ENCODE results near the gene SPATA6.
"Not testable (repeated sequence)": the region's sequence is repeated elsewhere in the genome, so short reads cannot be mapped to it uniquely, and the experiment has no call there.

SPATA6 gene

DNA sequence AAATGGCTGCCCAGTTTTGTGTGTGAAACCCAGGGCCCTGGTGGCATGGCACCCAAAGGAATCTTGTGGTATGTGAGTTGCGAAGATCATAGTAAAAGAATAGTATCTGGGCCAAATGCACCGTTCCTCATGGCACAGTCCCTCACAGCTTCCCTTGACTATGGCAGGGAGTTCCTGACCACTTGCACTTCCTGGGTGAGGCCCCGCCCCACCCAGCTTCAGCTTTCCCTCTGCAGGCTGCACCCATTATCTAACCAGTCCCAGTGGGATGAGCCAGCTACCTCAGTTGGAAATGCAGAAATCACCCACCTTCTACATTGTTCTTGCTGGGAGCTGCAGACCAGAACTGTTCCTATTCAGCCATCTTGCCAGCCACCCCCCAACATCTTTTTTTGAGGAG is 186.5 kb downstream of the SPATA6 start:
- Histone ChIP-seq H3K27me3 (ENCODE audit: low read depth, low read length) (no peaks in the 10 kb centered on the region), H3K4me3 (ENCODE audit: low read depth in 1 of 2, low read length in 2 of 2) (no peak overlapping the region), H3K4me1 (ENCODE audit: control insufficient read depth in 1 of 2, insufficient read depth in 2 of 2, low read length in 2 of 2) (no peaks in the 10 kb centered on the region), H3K9me3 (ENCODE audit: control insufficient read depth in 1 of 2, low read length in 2 of 2) (no peaks in the 10 kb centered on the region), H3K27ac (ENCODE audit: low read length) (no peak overlapping the region), H3K36me3 (ENCODE audit: control insufficient read depth in 1 of 2, insufficient read depth in 2 of 2, low read length in 2 of 2) (no peaks in the 10 kb centered on the region)

- H3K4me1 ChIP-seq (ENCODE audit: control insufficient read depth in 1 of 2, insufficient read depth in 2 of 2, low read length in 2 of 2); H3K4me3 ChIP-seq (ENCODE audit: low read depth in 1 of 2, low read length in 2 of 2); H3K27me3 ChIP-seq (ENCODE audit: low read depth, low read length); H3K36me3 ChIP-seq (ENCODE audit: control insufficient read depth in 1 of 2, insufficient read depth in 2 of 2, low read length in 2 of 2); H3K9me3 ChIP-seq (ENCODE audit: control insufficient read depth in 1 of 2, low read length in 2 of 2); H3K27ac ChIP-seq (ENCODE audit: low read length): not testable (repeated sequence)
Observed at GRCh38 chr1:48284696-48285420, 187.1 kb downstream of the SPATA6 start.

DNA sequence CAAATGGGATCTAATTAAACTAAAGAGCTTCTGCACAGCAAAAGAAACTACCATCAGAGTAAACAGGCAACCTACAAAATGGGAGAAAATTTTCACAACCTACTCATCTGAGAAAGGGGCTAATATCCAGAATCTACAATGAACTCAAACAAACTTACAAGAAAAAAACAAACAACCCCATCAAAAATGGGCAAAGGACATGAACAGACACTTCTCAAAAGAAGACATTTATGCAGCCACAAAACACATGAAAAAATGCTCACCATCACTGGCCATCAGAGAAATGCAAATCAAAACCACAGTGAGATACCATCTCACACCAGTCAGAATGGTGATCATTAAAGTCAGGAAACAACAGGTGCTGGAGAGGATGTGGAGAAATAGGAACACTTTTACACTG is 189.7 kb downstream of the SPATA6 start:
- not testable (repeated sequence) for H3K27me3 ChIP-seq (ENCODE audit: low read depth, low read length); H3K36me3 ChIP-seq (ENCODE audit: control insufficient read depth in 1 of 2, insufficient read depth in 2 of 2, low read length in 2 of 2); H3K4me1 ChIP-seq (ENCODE audit: control insufficient read depth in 1 of 2, insufficient read depth in 2 of 2, low read length in 2 of 2); H3K27ac ChIP-seq (ENCODE audit: low read length); H3K9me3 ChIP-seq (ENCODE audit: control insufficient read depth in 1 of 2, low read length in 2 of 2); H3K4me3 ChIP-seq (ENCODE audit: low read depth in 1 of 2, low read length in 2 of 2)

GRCh38 chr1:48277437-48277836 is 194.6 kb downstream of the SPATA6 start:
- not testable (repeated sequence) for H3K36me3 ChIP-seq (ENCODE audit: control insufficient read depth in 1 of 2, insufficient read depth in 2 of 2, low read length in 2 of 2); H3K4me3 ChIP-seq (ENCODE audit: low read depth in 1 of 2, low read length in 2 of 2); H3K27me3 ChIP-seq (ENCODE audit: low read depth, low read length); H3K9me3 ChIP-seq (ENCODE audit: control insufficient read depth in 1 of 2, low read length in 2 of 2); H3K27ac ChIP-seq (ENCODE audit: low read length); H3K4me1 ChIP-seq (ENCODE audit: control insufficient read depth in 1 of 2, insufficient read depth in 2 of 2, low read length in 2 of 2)

GRCh38 chr1:48266576-48266975 is 205.4 kb downstream of the SPATA6 start:
- Histone ChIP-seq H3K9me3 (ENCODE audit: control insufficient read depth in 1 of 2, low read length in 2 of 2) (peaks cover 0 to 3% of the 10 kb centered on the region in 2 donors), H3K4me1 (ENCODE audit: control insufficient read depth in 1 of 2, insufficient read depth in 2 of 2, low read length in 2 of 2) (no peaks in the 10 kb centered on the region), H3K27me3 (ENCODE audit: low read depth, low read length) (no peaks in the 10 kb centered on the region), H3K36me3 (ENCODE audit: control insufficient read depth in 1 of 2, insufficient read depth in 2 of 2, low read length in 2 of 2) (peaks cover 0 to 4% of the 10 kb centered on the region in 2 donors), H3K27ac (ENCODE audit: low read length) (no peak overlapping the region), H3K4me3 (ENCODE audit: low read depth in 1 of 2, low read length in 2 of 2) (no peak overlapping the region)

- Histone ChIP-seq H3K4me3 (ENCODE audit: low read depth in 1 of 2, low read length in 2 of 2) (no peak overlapping the region), H3K36me3 (ENCODE audit: control insufficient read depth in 1 of 2, insufficient read depth in 2 of 2, low read length in 2 of 2) (peaks cover 0 to 4% of the 10 kb centered on the region in 2 donors), H3K9me3 (ENCODE audit: control insufficient read depth in 1 of 2, low read length in 2 of 2) (peaks cover 0 to 3% of the 10 kb centered on the region in 2 donors), H3K27me3 (ENCODE audit: low read depth, low read length) (no peaks in the 10 kb centered on the region), H3K27ac (ENCODE audit: low read length) (no peak overlapping the region), H3K4me1 (ENCODE audit: control insufficient read depth in 1 of 2, insufficient read depth in 2 of 2, low read length in 2 of 2) (no peaks in the 10 kb centered on the region)
Observed at GRCh38 chr1:48263041-48263440, 209.0 kb downstream of the SPATA6 start.

DNA sequence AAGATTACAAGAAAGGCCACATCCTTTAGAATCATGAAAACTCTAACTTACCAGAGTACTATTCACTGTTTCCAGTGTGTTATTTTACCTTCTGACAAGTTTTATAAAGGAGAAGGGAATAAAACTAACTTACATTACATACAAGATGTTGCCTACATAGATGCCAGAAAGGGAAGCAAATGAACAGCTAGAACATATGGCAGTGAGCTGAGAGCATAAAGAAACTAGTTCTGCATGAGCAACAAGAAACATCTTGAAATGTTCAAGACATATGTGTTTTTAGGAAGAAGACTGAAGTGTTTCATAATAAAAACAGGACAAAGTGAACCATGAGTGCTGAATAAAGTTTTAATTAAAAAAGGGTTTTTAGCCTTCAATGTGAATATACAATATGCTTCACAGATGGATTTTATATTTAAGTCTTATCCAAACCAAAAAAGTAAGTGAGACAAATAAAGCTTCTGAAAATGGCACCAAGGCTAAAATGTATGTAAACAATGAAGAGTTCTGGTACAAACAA is 210.1 kb downstream of the SPATA6 start:
- H3K9me3 ChIP-seq (ENCODE audit: control insufficient read depth in 1 of 2, low read length in 2 of 2): no peaks in the 10 kb centered on the region
- H3K4me3 ChIP-seq (ENCODE audit: low read depth in 1 of 2, low read length in 2 of 2): no peak overlapping the region
- no peaks in the 10 kb centered on the region for H3K4me1 ChIP-seq (ENCODE audit: control insufficient read depth in 1 of 2, insufficient read depth in 2 of 2, low read length in 2 of 2)
- no peak overlapping the region for H3K27ac ChIP-seq (ENCODE audit: low read length)
- H3K27me3 ChIP-seq (ENCODE audit: low read depth, low read length): no peaks in the 10 kb centered on the region
- H3K36me3 ChIP-seq (ENCODE audit: control insufficient read depth in 1 of 2, insufficient read depth in 2 of 2, low read length in 2 of 2): no peaks in the 10 kb centered on the region

DNA sequence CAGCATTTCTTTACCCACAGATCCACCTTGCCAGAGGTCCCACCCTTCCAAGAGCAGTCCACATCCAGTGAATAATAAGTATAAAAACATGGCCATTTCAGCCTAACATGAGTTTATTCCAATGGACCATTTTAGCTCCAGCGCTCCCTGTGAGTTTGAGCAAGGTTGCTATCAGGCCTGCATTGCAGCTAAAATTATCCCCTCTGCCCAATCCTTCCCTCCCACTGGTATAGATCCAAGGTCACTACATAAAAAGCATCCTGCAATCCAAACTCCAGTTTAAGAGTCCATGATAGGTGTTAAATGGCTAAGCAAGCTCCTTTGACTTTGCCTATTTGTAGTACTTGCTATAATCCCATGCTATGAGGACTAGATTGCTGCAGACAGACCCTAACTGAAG is 213.9 kb downstream of the SPATA6 start:
- Histone ChIP-seq H3K4me1 (ENCODE audit: control insufficient read depth in 1 of 2, insufficient read depth in 2 of 2, low read length in 2 of 2) (no peaks in the 10 kb centered on the region), H3K36me3 (ENCODE audit: control insufficient read depth in 1 of 2, insufficient read depth in 2 of 2, low read length in 2 of 2) (no peaks in the 10 kb centered on the region), H3K27me3 (ENCODE audit: low read depth, low read length) (no peaks in the 10 kb centered on the region), H3K4me3 (ENCODE audit: low read depth in 1 of 2, low read length in 2 of 2) (no peak overlapping the region), H3K9me3 (ENCODE audit: control insufficient read depth in 1 of 2, low read length in 2 of 2) (no peaks in the 10 kb centered on the region), H3K27ac (ENCODE audit: low read length) (no peak overlapping the region)

DNA sequence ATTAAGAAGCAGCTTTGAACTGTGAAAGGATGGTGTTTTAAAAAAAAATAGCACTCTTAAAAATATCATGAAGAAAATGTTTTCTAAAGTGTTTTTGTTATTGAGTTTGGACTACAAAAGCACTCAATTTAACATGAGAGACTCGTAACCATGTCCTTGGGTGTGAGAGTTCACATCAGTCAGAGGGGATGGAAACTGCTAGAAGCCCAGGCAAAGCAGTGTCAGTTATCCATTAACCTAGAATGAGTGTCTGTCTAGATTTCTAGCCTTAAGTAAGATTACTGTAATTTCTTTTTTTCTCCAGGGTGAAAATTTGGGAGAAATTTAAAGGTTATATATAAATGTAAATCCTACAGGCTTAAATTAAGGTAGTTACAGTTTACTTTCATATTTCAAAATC is 217.8 kb downstream of the SPATA6 start:
- Histone ChIP-seq H3K4me1 (ENCODE audit: control insufficient read depth in 1 of 2, insufficient read depth in 2 of 2, low read length in 2 of 2) (no peaks in the 10 kb centered on the region), H3K27ac (ENCODE audit: low read length) (no peak overlapping the region), H3K9me3 (ENCODE audit: control insufficient read depth in 1 of 2, low read length in 2 of 2) (no peaks in the 10 kb centered on the region), H3K36me3 (ENCODE audit: control insufficient read depth in 1 of 2, insufficient read depth in 2 of 2, low read length in 2 of 2) (no peaks in the 10 kb centered on the region), H3K4me3 (ENCODE audit: low read depth in 1 of 2, low read length in 2 of 2) (no peak overlapping the region), H3K27me3 (ENCODE audit: low read depth, low read length) (no peaks in the 10 kb centered on the region)

DNA sequence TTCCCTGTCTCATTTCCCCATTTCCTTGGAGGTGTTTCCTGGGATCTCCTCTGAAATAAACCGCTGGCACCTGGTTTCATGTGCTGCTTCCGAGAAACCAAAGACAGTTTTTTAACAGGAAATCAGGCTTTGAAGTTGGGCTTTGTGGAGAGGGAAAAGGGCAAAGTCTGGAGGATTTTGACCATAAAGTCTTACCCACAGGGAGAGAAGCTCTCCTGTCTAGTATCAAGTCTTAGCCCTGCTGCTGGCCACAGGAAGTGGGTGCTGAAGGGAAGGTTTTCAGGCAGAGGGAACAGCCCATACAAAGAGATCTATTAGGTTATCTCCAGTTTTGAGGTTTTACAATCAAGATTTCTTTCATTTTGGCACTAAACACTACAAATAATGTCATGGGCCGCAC is 220.2 kb downstream of the SPATA6 start:
- Histone ChIP-seq H3K27ac (ENCODE audit: low read length) (no peak overlapping the region), H3K9me3 (ENCODE audit: control insufficient read depth in 1 of 2, low read length in 2 of 2) (no peaks in the 10 kb centered on the region), H3K36me3 (ENCODE audit: control insufficient read depth in 1 of 2, insufficient read depth in 2 of 2, low read length in 2 of 2) (no peaks in the 10 kb centered on the region)

GRCh38 chr1:48251323-48251722 is 220.7 kb downstream of the SPATA6 start:
- H3K36me3 ChIP-seq (ENCODE audit: control insufficient read depth in 1 of 2, insufficient read depth in 2 of 2, low read length in 2 of 2): no peaks in the 10 kb centered on the region
- H3K27ac ChIP-seq (ENCODE audit: low read length): no peak overlapping the region
- H3K27me3 ChIP-seq (ENCODE audit: low read depth, low read length): no peaks in the 10 kb centered on the region
- H3K4me1 ChIP-seq (ENCODE audit: control insufficient read depth in 1 of 2, insufficient read depth in 2 of 2, low read length in 2 of 2): no peaks in the 10 kb centered on the region
- no peaks in the 10 kb centered on the region for H3K9me3 ChIP-seq (ENCODE audit: control insufficient read depth in 1 of 2, low read length in 2 of 2)
- H3K4me3 ChIP-seq (ENCODE audit: low read depth in 1 of 2, low read length in 2 of 2): no peak overlapping the region

More for the DNA sequence above, 220.2 kb downstream of the SPATA6 start:
- Histone ChIP-seq H3K4me3 (ENCODE audit: low read depth in 1 of 2, low read length in 2 of 2) (no peak overlapping the region), H3K27me3 (ENCODE audit: low read depth, low read length) (no peaks in the 10 kb centered on the region), H3K4me1 (ENCODE audit: control insufficient read depth in 1 of 2, insufficient read depth in 2 of 2, low read length in 2 of 2) (no peaks in the 10 kb centered on the region)

GRCh38 chr1:48250572-48250971 is 221.4 kb downstream of the SPATA6 start:
- H3K27me3 ChIP-seq (ENCODE audit: low read depth, low read length): no peaks in the 10 kb centered on the region
- no peak overlapping the region for H3K27ac ChIP-seq (ENCODE audit: low read length)
- no peaks in the 10 kb centered on the region for H3K9me3 ChIP-seq (ENCODE audit: control insufficient read depth in 1 of 2, low read length in 2 of 2)
- no peaks in the 10 kb centered on the region for H3K4me1 ChIP-seq (ENCODE audit: control insufficient read depth in 1 of 2, insufficient read depth in 2 of 2, low read length in 2 of 2)
- no peaks in the 10 kb centered on the region for H3K36me3 ChIP-seq (ENCODE audit: control insufficient read depth in 1 of 2, insufficient read depth in 2 of 2, low read length in 2 of 2)
- H3K4me3 ChIP-seq (ENCODE audit: low read depth in 1 of 2, low read length in 2 of 2): no peak overlapping the region

All from muscle layer of duodenum (tissue), 2 donors.